Karpas-422 (cell line): Measurements from ENCODE around the gene GAB2. TPM values are rescaled to one million over a fixed set of nuclear protein-coding genes. Genes with fewer than 3 reads are reported as not detected.
"Not testable (repeated sequence)": the region's sequence is repeated elsewhere in the genome, so short reads cannot be mapped to it uniquely, and the experiment has no call there.

ENCODE experiments used
- DNase-seq: peaks from one replicate; pipeline ENCODE4 v3.0.0-alpha.2; 2015
- H2AFZ ChIP-seq: fragments of 200-600 bp; sonication (generic); 2 replicates; pipeline ENCODE4 v1.6.1; 2014; ENCODE audit warnings: antibody characterized with exemption, low read length, mixed read lengths
- H3K27ac ChIP-seq: fragments of 200-600 bp; sonication (generic); 2 replicates; pipeline ENCODE4 v1.5.1; 2014; ENCODE audit warnings: mild to moderate bottlenecking, low read length, moderate library complexity
- H3K27me3 ChIP-seq: fragments of 200-600 bp; sonication (generic); 2 replicates; pipeline ENCODE4 v1.6.1; 2014; ENCODE audit warnings: low read length, mixed read lengths
- H3K36me3 ChIP-seq: fragments of 200-600 bp; sonication (generic); 2 replicates; pipeline ENCODE4 v1.6.1; 2014; ENCODE audit warnings: low read length, mixed read lengths; ENCODE audit not compliant: insufficient read depth
- H3K4me1 ChIP-seq: fragments of 200-600 bp; sonication (generic); 2 replicates; pipeline ENCODE4 v1.6.1; 2014; ENCODE audit warnings: mild to moderate bottlenecking, low read length, mixed read lengths
- H3K4me2 ChIP-seq: fragments of 200-600 bp; sonication (generic); 2 replicates; pipeline ENCODE4 v1.6.1; 2014; ENCODE audit warnings: low read length, low read depth, mild to moderate bottlenecking; ENCODE audit not compliant: poor library complexity, severe bottlenecking
- H3K4me3 ChIP-seq: fragments of 200-600 bp; sonication (generic); 2 replicates; pipeline ENCODE4 v1.5.1; 2014; ENCODE audit warnings: mild to moderate bottlenecking, antibody characterized with exemption, low read length, mixed read lengths
- H3K79me2 ChIP-seq: fragments of 200-600 bp; sonication (generic); 2 replicates; pipeline ENCODE4 v1.6.1; 2014; ENCODE audit warnings: mild to moderate bottlenecking, low read length, mixed read lengths
- H3K9ac ChIP-seq: fragments of 200-600 bp; sonication (generic); 2 replicates; pipeline ENCODE4 v1.6.0; 2014; ENCODE audit warnings: low read length
- H3K9me2 ChIP-seq: fragments of 200-600 bp; sonication (generic), shearing (Covaris generic); replicated peaks from 2 replicates; pipeline ENCODE4 v1.6.0; 2014; ENCODE audit warnings: mild to moderate bottlenecking, low read length, moderate library complexity; ENCODE audit not compliant: insufficient read depth
- H3K9me3 ChIP-seq: fragments of 300-700, 200-600 bp; sonication (generic); 2 replicates; pipeline ENCODE4 v1.6.1; 2014; ENCODE audit warnings: low read length, mixed read lengths
- H4K20me1 ChIP-seq: fragments of 200-600 bp; sonication (generic); 2 replicates; pipeline ENCODE4 v1.6.1; 2014; ENCODE audit warnings: mild to moderate bottlenecking, antibody characterized with exemption, low read length, low read depth; ENCODE audit not compliant: insufficient read depth
- total RNA-seq: library from RNA; depleted of rRNA; stranded (reverse); fragments of >200 nt; shearing (Covaris generic); gene quantifications from 2 replicates; pipeline ENCODE4 v1.2.3, GENCODE V29; 2014; ENCODE audit warnings: low replicate concordance

The GAB2 gene
- total RNA-seq, 1 experiment from 2014 or later = 2.7 TPM

GRCh38 chr11:78187366-78188285 is 230.0 kb downstream of the GAB2 start:
- H3K4me3 ChIP-seq = peak overlapping the region; percentile 95
- no peaks in the 10 kb centered on the region for H3K79me2 ChIP-seq
- 0 out of 2 replicates have a peak, but pooled peaks cover 2% of the 10 kb centered on the region for H4K20me1 ChIP-seq
- H3K36me3 ChIP-seq = no peaks in the 10 kb centered on the region
- H2AFZ ChIP-seq = peak overlapping the region; percentile 95; the same call in 1 of the 2 replicates
- H3K4me2 ChIP-seq = peak overlapping the region; percentile 97
- DNase-seq = no peak
- H3K9ac ChIP-seq = peak overlapping the region; percentile 83
- H3K9me3 ChIP-seq = no peaks in the 10 kb centered on the region
- H3K9me2 ChIP-seq = no peaks in the 10 kb centered on the region
- H3K4me1 ChIP-seq = peaks cover 21% of the 10 kb centered on the region
- H3K27ac ChIP-seq = no peak overlapping the region
- no peaks in the 10 kb centered on the region for H3K27me3 ChIP-seq

GRCh38 chr11:78181185-78181584 is 236.4 kb downstream of the GAB2 start:
- Histone ChIP-seq H3K79me2 (no peaks in the 10 kb centered on the region), H4K20me1 (no peaks in the 10 kb centered on the region), H3K9me2 (no peaks in the 10 kb centered on the region), H3K36me3 (no peaks in the 10 kb centered on the region), H3K4me2 (no peak overlapping the region), H3K4me1 (no peaks in the 10 kb centered on the region), H3K27ac (no peak overlapping the region), H2AFZ (no peak overlapping the region), H3K27me3 (no peaks in the 10 kb centered on the region), H3K4me3 (no peak overlapping the region), H3K9me3 (no peaks in the 10 kb centered on the region), H3K9ac (no peak overlapping the region)
- DNase-seq = no peak

- H3K27ac ChIP-seq = no peak overlapping the region
- no peak overlapping the region for H3K4me3 ChIP-seq
- H3K9me2 ChIP-seq = no peaks in the 10 kb centered on the region
- H3K4me2 ChIP-seq = no peak overlapping the region
- no peaks in the 10 kb centered on the region for H4K20me1 ChIP-seq
- H3K9me3 ChIP-seq = no peaks in the 10 kb centered on the region
- H2AFZ ChIP-seq = no peak overlapping the region
- H3K4me1 ChIP-seq = no peaks in the 10 kb centered on the region
- H3K27me3 ChIP-seq = no peaks in the 10 kb centered on the region
- H3K36me3 ChIP-seq = no peaks in the 10 kb centered on the region
- H3K9ac ChIP-seq = no peak overlapping the region
- DNase-seq = no peak
- no peaks in the 10 kb centered on the region for H3K79me2 ChIP-seq
These were observed 236.9 kb downstream of the GAB2 start for GRCh38 chr11:78180751-78181150.

GRCh38 chr11:78179459-78180071 is 238.1 kb downstream of the GAB2 start:
- H3K27me3 ChIP-seq = no peaks in the 10 kb centered on the region
- H3K9me3 ChIP-seq = no peaks in the 10 kb centered on the region
- H3K36me3 ChIP-seq = no peaks in the 10 kb centered on the region
- no peaks in the 10 kb centered on the region for H3K9me2 ChIP-seq
- no peaks in the 10 kb centered on the region for H3K4me1 ChIP-seq
- no peak overlapping the region for H3K4me3 ChIP-seq
- H3K79me2 ChIP-seq = no peaks in the 10 kb centered on the region
- H3K4me2 ChIP-seq = no peak overlapping the region
- no peak overlapping the region for H3K27ac ChIP-seq
- no peak for DNase-seq
- no peak overlapping the region for H2AFZ ChIP-seq
- H3K9ac ChIP-seq = no peak overlapping the region
- H4K20me1 ChIP-seq = no peaks in the 10 kb centered on the region

GRCh38 chr11:78177216-78177615 is 240.4 kb downstream of the GAB2 start:
- H3K4me3 ChIP-seq = no peak overlapping the region
- H4K20me1 ChIP-seq = no peaks in the 10 kb centered on the region
- no peaks in the 10 kb centered on the region for H3K79me2 ChIP-seq
- DNase-seq = no peak
- H3K9me2 ChIP-seq = no peaks in the 10 kb centered on the region
- no peak overlapping the region for H3K27ac ChIP-seq
- H2AFZ ChIP-seq = no peak overlapping the region
- H3K9me3 ChIP-seq = no peaks in the 10 kb centered on the region
- no peak overlapping the region for H3K9ac ChIP-seq
- H3K27me3 ChIP-seq = no peaks in the 10 kb centered on the region
- H3K36me3 ChIP-seq = no peaks in the 10 kb centered on the region
- H3K4me2 ChIP-seq = no peak overlapping the region
- no peaks in the 10 kb centered on the region for H3K4me1 ChIP-seq

- Histone ChIP-seq H3K9me3 (no peaks in the 10 kb centered on the region), H3K4me2 (no peak overlapping the region), H3K27ac (no peak overlapping the region), H3K4me1 (no peaks in the 10 kb centered on the region), H3K9me2 (no peaks in the 10 kb centered on the region), H3K36me3 (no peaks in the 10 kb centered on the region), H3K4me3 (no peak overlapping the region), H3K27me3 (no peaks in the 10 kb centered on the region), H3K79me2 (no peaks in the 10 kb centered on the region), H4K20me1 (no peaks in the 10 kb centered on the region), H2AFZ (no peak overlapping the region), H3K9ac (no peak overlapping the region)
- DNase-seq = no peak
These were observed 240.9 kb downstream of the GAB2 start for GRCh38 chr11:78176605-78177141.

- H3K9ac ChIP-seq, H3K79me2 ChIP-seq, H4K20me1 ChIP-seq, H3K9me3 ChIP-seq, H3K27ac ChIP-seq, H3K9me2 ChIP-seq, H2AFZ ChIP-seq, H3K4me3 ChIP-seq, H3K27me3 ChIP-seq, H3K4me1 ChIP-seq, DNase-seq, H3K4me2 ChIP-seq, H3K36me3 ChIP-seq: not testable (repeated sequence)
These were observed 241.8 kb downstream of the GAB2 start for GRCh38 chr11:78175862-78176261.

- no peaks in the 10 kb centered on the region for H3K9me3 ChIP-seq
- H3K4me3 ChIP-seq = no peak overlapping the region
- H3K4me1 ChIP-seq = no peaks in the 10 kb centered on the region
- H3K4me2 ChIP-seq = no peak overlapping the region
- H3K9me2 ChIP-seq = no peaks in the 10 kb centered on the region
- no peaks in the 10 kb centered on the region for H3K79me2 ChIP-seq
- H3K36me3 ChIP-seq = no peaks in the 10 kb centered on the region
- no peaks in the 10 kb centered on the region for H3K27me3 ChIP-seq
- H3K9ac ChIP-seq = no peak overlapping the region
- H4K20me1 ChIP-seq = no peaks in the 10 kb centered on the region
- DNase-seq = no peak
- no peak overlapping the region for H3K27ac ChIP-seq
- no peak overlapping the region for H2AFZ ChIP-seq
These were observed 245.7 kb downstream of the GAB2 start for GRCh38 chr11:78171951-78172350.
